MCF 10A (cell line): ENCODE data around the gene PHF13. TPM values are rescaled to one million over a fixed set of nuclear protein-coding genes. Genes with fewer than 3 reads are reported as not detected.
"Not testable (repeated sequence)": the region's sequence is repeated elsewhere in the genome, so short reads cannot be mapped to it uniquely, and the experiment has no call there.

Experiments used
- BruUV-seq: library from RNA; stranded (reverse); fragments of 400-500 nt; replicated peaks from 2 replicates; lab custom pipeline; 2021; lab: Mats Ljungman, UMichigan
- CTCF ChIA-PET: fragments of 300-600 bp; sonication (Branson Sonifier 250); formaldehyde crosslinking; extraction: SDS; loops from one replicate; lab custom pipeline; 2021; ENCODE audit warnings: antibody characterized with exemption, inconsistent platforms; lab: Yijun Ruan, JAX
- POLR2A ChIA-PET: fragments of 300-600, 350-650 bp; sonication (Branson Sonifier 250); formaldehyde crosslinking; extraction: SDS; loops from one replicate; lab custom pipeline; 2020; ENCODE audit warnings: antibody characterized with exemption, inconsistent platforms; lab: Yijun Ruan, JAX
- DNase-seq: peaks from one replicate; pipeline ENCODE4 v3.0.0-alpha.2; 2018; ENCODE audit not compliant: unreplicated experiment
- H3K27ac Mint-ChIP-seq: one replicate; pipeline ENCODE4 v1.8.0; 2022; ENCODE audit warnings: mild to moderate bottlenecking, low read depth, mixed read lengths; ENCODE audit not compliant: unreplicated experiment
- H3K27me3 Mint-ChIP-seq: one replicate; pipeline ENCODE4 v1.8.0; 2022; ENCODE audit warnings: mixed read lengths; ENCODE audit not compliant: insufficient read depth, unreplicated experiment
- H3K36me3 Mint-ChIP-seq: one replicate; pipeline ENCODE4 v1.8.0; 2022; ENCODE audit warnings: mild to moderate bottlenecking, moderate library complexity, mixed read lengths; ENCODE audit not compliant: insufficient read depth, unreplicated experiment
- H3K4me1 Mint-ChIP-seq: one replicate; pipeline ENCODE4 v1.8.0; 2022; ENCODE audit warnings: mixed read lengths; ENCODE audit not compliant: insufficient read depth, unreplicated experiment
- H3K4me3 Mint-ChIP-seq: one replicate; pipeline ENCODE4 v1.8.0; 2022; ENCODE audit warnings: mild to moderate bottlenecking, moderate library complexity, mixed read lengths; ENCODE audit not compliant: unreplicated experiment
- H3K9me3 Mint-ChIP-seq: one replicate; pipeline ENCODE4 v1.8.0; 2022; ENCODE audit warnings: mixed read lengths; ENCODE audit not compliant: unreplicated experiment
- intact Hi-C: fragments of 100-400 bp; cut with micrococcal nuclease; formaldehyde crosslinking; loops from 2 replicates; pipeline ENCODE4 v1.14.1; 2022
- total RNA-seq: library from RNA; stranded (reverse); gene quantifications from 2 replicates; pipeline ENCODE4 v1.2.3, GENCODE V29; 2022
- TF ChIP-seq, protein P1 (sequence below): fragments of 200-600 bp; IDR thresholded peaks from one replicate; pipeline ENCODE4 v1.8.0; 2022; ENCODE audit warnings: antibody characterized with exemption, mild to moderate bottlenecking; ENCODE audit not compliant: unreplicated experiment

PHF13 gene
- total RNA-seq, 1 experiment from 2014 or later, result 10.3 TPM

GRCh38 chr1:6599141-6599975, 14.2 kb upstream of the PHF13 start:
- CTCF ChIA-PET, result interaction anchor here (0.7 to 3.0 kb wide), 9 partner anchors 11 to 113 kb away, joined by 3 to 10 read pairs (median 4); partner anchors contain the start of gene TAS1R1
- H3K36me3 Mint-ChIP-seq, result peaks cover 64% of the 10 kb centered on the region
- BruUV-seq, result no TSS peak

GRCh38 chr1:6599991-6600390, 13.5 kb upstream of the PHF13 start:
- Mint-ChIP-seq H3K27ac (peak overlapping the region; percentile 99), H3K4me3 (peak overlapping the region; percentile 99), H3K4me1 (peaks cover 17% of the 10 kb centered on the region), H3K36me3 (peaks cover 57% of the 10 kb centered on the region)
- ChIA-PET POLR2A (interaction anchor here (0.8 to 7.4 kb wide), 17 partner anchors 11 to 186 kb away, joined by 3 to 103 read pairs (median 6); partner anchors contain the start of genes NOL9, PHF13, PLEKHG5 and TAS1R1), CTCF (interaction anchor here (0.6 to 3.0 kb wide), 10 partner anchors 10 to 114 kb away, joined by 3 to 10 read pairs (median 4); partner anchors contain the start of gene TAS1R1)
- not testable (repeated sequence) for H3K27me3 Mint-ChIP-seq, DNase-seq, BruUV-seq, H3K9me3 Mint-ChIP-seq
- intact Hi-C loops, result loop anchor here (1.0 kb wide), 1 partner anchor 46 kb away; the partner anchor contains the start of gene NOL9

More at GRCh38 chr1:6599141-6599975, 14.2 kb upstream of the PHF13 start:
- DNase-seq, result peak; percentile 74
- H3K4me1 Mint-ChIP-seq, result peaks cover 17% of the 10 kb centered on the region
- H3K4me3 Mint-ChIP-seq, result peak overlapping the region; percentile 99
- no peaks in the 10 kb centered on the region for H3K9me3 Mint-ChIP-seq
- POLR2A ChIA-PET, result interaction anchor here (0.7 to 7.4 kb wide), 15 partner anchors 11 to 185 kb away, joined by 3 to 103 read pairs (median 8); partner anchors contain the start of genes NOL9, PLEKHG5, TAS1R1 and ZBTB48
- intact Hi-C loops, result no loop called here
- no peaks in the 10 kb centered on the region for H3K27me3 Mint-ChIP-seq
- TF ChIP-seq, protein P1, sequence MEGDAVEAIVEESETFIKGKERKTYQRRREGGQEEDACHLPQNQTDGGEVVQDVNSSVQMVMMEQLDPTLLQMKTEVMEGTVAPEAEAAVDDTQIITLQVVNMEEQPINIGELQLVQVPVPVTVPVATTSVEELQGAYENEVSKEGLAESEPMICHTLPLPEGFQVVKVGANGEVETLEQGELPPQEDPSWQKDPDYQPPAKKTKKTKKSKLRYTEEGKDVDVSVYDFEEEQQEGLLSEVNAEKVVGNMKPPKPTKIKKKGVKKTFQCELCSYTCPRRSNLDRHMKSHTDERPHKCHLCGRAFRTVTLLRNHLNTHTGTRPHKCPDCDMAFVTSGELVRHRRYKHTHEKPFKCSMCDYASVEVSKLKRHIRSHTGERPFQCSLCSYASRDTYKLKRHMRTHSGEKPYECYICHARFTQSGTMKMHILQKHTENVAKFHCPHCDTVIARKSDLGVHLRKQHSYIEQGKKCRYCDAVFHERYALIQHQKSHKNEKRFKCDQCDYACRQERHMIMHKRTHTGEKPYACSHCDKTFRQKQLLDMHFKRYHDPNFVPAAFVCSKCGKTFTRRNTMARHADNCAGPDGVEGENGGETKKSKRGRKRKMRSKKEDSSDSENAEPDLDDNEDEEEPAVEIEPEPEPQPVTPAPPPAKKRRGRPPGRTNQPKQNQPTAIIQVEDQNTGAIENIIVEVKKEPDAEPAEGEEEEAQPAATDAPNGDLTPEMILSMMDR, result no peak
- H3K27ac Mint-ChIP-seq, result peak overlapping the region; percentile 99

- Mint-ChIP-seq H3K27ac (peak overlapping the region; percentile 99), H3K4me1 (peaks cover 17% of the 10 kb centered on the region), H3K27me3 (no peaks in the 10 kb centered on the region), H3K9me3 (no peaks in the 10 kb centered on the region), H3K4me3 (peak overlapping the region; percentile 99), H3K36me3 (peaks cover 53% of the 10 kb centered on the region)
- BruUV-seq, result TSS peak; percentile 51
- intact Hi-C loops, result loop anchor here (1.0 kb wide), 2 partner anchors 20 to 46 kb away; partner anchors contain the start of gene NOL9
- TF ChIP-seq, protein P1, result no peak
- ChIA-PET POLR2A (interaction anchor here (0.7 to 7.4 kb wide), 20 partner anchors 10 to 251 kb away, joined by 3 to 103 read pairs (median 4); partner anchors contain the start of genes NOL9, PHF13, PLEKHG5 and TAS1R1), CTCF (interaction anchor here (0.5 to 3.0 kb wide), 12 partner anchors 9 to 114 kb away, joined by 3 to 10 read pairs (median 4); partner anchors contain the start of gene TAS1R1)
- DNase-seq, result peak; percentile 38
Observed at GRCh38 chr1:6600410-6601048, 13.0 kb upstream of the PHF13 start.
